ENCODE data around the gene SERINC5.
"Not testable (repeated sequence)": the region's sequence is repeated elsewhere in the genome, so short reads cannot be mapped to it uniquely, and the experiment has no call there.

The SERINC5 gene

DNA sequence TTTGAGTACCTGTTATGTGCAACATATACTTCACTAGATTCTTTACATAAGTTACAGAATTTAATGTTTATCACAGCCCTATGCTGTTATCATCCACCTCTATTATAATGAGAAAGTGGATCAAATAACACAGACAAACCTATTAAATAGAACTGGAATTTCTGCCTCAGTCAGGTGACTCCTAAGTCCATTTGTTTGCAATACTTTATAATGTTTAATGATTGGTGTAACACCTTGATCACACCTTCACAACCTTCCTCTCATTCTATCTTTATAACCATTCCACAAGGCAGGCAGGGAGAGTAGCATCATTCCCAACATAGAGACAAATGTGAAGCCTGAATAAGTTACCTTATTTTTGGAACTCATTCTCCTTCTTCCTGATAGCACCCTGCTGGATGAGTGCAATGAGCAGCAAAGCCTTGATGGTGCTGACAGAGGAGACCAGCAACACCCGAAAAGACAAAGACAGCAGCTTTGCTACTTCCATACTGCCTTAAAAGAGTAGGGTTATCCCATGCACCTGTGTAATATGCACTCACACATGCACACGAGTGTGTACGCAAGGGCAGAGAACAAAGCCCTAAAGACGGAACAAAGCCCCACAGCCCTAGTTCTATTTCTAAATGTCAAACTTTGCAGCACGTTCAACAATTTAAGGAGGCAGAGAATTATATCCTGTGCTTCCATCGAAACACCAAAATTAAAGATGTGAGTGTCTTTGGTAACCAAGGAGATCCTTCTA lies 30.5 kb downstream of the SERINC5 start:
- no peak for DNase-seq

DNA sequence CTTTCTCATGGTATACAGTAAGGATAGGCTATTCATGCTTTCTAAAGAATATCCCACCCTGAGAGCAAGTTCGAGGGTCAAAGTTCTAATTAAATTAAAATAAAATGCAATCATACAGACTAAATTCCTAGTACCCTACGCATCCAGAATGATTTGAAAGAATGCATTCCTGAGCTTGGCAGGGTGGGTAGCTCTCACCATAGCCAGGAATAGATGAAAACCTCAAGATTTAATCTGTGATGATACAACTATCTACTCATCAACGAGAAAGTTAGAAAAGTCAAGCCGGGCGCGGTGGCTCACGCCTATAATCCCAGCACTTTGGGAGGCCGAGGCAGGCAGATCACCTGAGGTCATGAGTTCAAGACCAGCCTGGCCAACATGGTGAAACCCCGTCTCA lies 32.3 kb downstream of the SERINC5 start:
- DNase-seq = no peak

DNA sequence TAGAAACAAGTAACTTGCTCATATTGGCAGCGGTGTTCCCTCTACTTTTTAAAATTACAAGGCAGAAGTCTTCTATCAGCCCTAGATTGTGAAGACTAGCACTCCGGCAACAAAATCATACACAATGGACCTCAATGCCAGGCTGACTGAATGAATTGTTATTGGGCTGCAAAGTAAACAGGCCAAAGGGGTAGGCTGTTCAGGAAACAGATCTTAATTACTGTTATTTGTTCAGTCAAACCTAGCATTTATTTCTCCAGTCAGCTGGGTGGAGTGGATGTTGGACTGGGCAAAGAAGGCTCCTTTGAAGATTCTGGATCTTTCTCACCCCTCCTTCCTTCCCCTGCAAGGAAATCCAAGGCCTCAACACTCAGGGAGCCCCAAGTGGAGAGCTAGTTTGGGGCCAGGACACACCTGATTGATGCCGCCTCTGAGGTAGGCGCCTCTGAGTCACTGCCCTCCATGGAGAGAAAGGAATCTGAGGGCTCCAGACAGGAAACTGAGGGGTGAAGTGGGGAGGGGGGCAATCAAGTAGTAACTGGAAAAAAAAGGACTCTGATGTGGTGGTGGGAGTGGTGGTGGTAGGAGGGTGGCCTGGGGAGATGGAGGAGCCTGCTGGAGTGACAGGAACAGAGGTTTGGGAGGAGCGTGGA lies 35.5 kb downstream of the SERINC5 start:
- DNase-seq = peak; percentile 59

DNA sequence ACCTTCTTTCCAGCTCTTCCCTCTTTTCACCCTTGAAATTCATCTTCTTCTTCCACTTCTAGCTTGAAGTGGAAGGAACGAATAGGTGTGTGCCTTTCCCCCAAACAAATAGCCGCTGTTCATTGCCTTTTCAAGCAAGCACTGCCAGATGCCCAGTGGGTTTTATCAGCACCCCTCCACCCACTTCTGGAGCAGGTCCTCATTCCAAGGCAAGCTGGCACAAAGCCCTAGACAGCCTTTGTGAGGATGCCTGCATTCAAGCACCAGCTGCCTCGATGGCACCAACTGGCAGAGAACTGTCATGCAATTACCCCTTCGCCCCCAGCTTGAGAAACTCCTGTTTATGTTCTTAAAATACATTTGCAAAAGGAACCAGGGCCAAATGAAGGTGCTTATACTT lies 36.5 kb downstream of the SERINC5 start:
- DNase-seq = peak; percentile 54

DNA sequence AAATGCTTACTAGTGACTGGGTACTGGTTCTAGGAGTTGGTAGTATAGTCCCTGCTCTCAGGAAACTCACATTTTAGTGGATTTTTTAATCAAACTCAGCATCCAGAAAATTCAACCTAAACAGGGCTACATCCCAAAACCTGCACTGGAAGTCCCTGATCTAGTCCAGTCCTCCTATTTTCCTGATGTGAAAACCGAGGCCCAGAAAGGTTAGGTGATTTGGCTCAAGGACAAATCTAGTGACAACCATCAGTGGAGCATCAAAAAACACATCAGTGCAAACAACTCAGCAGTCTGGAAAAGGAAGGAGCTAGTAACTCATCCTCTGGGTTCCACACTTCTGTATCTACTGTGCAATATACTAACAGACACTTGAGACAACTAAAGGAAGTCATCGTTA lies 38.2 kb downstream of the SERINC5 start:
- DNase-seq = peak; percentile 62

DNA sequence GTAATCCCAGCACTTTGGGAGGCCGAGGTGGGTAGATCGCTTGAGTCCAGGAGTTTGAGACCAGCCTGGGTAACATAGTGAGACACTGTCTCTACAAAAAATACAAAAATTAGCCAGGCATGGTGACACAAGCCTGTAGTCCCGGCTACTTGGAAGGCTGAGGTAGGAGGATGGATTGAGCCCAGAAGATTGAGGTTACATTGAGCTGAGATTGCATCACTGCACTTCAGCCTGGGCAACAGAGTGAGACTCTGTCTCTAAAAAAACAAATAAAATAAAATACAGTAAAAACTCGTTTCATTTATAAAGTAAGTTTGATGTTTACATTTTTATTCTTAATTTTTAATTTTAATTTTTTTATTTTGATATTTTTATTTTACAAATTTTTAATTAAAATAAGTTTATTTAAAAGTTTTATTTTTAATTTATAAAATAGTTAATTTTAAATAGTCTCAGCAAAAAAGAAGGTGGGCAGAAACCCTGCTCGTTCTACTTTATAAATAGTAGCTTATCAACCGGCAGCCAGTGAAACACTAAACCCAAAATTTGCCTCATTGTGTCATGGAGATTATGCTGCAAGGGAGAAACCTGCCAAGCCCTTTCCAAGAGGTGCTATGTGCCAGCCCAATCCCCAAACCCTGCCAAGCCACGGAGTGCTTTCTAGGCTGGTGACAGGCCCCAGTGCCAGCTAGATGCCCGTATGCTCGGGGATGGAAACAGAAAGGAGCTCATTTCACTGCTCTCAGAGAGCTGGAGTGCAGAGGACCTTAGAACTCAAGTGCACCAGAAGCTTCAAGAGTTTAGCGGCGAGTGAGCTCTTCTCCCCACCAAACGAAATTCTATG lies 38.9 kb downstream of the SERINC5 start:
- peak; percentile 88 for DNase-seq

DNA sequence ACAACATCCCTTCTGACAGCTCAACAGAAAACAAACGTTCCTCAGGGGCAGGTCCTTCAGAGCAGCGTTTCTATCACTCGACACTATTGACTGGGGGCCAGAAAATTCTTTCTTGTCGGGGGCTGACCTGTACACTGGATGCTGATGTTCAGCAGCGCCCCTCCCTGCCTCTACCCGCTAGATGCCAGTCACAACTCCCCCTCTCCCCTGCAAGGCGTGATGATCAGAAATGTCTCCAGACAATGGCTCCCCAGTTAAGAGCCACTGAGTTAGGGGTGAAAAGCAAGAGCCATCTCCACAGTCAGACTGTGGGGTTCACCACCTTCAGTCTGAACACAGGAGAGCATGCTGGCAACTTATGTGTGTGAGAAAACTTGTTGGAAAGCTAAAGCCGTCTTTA lies 39.8 kb downstream of the SERINC5 start:
- no peak for DNase-seq

DNA sequence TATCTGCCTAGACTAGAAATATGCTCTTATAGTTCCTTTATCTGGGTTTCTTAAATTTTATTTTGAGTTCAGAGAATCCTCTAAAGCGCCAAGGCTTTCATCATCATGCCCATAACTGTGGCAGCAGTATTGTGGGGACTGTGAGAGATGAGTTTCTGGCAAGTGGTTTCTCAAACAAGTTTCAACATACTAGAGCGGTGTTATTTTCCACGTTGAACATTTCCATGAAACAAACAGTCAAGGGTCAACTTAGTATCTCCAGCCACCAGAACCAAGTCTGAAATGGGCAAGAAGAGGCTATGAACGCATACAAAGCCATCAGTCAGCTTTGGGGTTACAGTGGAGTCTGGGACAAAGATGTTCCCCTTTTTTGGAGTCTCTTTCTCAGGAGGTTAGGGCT lies 40.3 kb downstream of the SERINC5 start:
- DNase-seq = no peak

DNA sequence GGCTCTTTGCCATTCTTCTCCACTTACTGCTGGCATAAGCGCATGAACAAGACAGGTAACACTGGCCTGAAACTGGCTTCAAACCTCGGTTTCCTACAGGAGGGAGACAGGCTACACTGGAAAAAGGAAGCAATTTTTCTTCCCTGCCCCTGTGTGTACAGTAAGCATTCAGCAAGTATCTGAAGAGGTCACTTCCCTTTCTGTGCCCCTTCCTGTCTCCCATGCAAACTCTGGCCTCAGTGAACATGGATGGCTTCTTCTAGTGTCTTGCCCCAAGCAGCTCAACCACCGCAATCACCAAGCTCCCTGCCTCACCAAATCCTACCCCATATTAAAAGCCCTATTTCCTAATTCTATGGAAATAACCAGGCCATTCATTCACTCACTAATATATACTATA lies 42.4 kb downstream of the SERINC5 start:
- no peak for DNase-seq

DNA sequence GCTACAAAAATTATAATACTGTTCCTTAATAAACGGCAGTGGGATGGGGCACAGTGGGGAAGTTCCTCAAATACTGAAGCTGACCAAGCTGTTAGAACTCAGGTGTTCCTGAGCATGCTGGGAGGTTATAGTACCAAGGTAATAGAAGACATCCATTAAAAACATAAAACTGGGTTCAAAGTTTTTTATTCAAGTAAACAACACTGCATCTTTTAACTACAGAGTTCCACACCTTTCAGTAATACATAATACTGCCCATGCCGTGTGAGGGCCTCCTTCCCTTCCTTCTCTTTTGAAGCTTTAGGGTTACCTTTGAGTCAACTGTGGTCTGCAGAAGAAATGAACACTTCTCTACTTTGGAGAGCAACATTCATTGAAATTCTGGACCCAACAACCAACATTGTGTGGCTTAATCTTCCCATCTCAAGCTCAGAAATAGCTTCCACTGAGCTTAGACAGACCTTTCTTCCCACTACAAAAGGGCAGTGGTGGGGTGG lies 43.6 kb downstream of the SERINC5 start:
- DNase-seq = no peak

DNA sequence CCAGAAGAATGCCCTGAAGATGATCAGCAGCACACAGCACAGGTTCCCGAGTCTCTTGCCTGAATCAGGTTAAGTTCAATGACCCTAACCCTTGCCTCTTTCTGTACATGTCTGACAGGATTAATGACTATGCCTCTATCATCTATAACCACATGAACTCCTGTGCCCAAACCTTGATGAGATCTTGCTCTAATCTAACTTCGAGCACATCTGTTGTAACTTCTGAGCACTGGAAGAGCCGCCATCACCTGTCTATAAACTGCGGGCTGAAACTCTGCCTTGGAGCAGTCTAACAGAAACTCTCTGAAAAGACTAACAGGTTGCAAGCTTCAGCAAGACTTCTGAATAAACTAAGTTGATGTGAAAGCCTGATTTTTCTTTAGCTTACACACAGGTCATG lies 44.5 kb downstream of the SERINC5 start:
- no peak for DNase-seq

DNA sequence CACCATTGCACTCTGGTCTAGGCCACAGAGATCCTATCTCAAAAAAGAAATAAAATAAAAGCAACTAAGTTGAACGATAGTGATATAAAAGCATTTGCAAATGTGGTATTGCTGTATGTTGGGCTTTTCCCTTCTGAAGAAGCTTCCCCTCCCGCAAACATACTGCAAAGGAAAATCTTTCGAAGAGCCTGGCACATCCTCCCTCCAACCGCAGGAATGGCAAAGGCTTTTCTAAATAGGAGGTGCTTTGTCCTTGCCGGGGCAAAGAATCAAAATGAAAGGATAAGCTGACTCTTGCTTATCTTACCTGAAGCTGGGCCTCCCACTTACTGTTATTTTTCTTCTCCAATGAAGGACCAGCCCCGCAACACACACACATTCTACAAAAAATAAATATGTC lies 45.8 kb downstream of the SERINC5 start:
- DNase-seq = no peak

DNA sequence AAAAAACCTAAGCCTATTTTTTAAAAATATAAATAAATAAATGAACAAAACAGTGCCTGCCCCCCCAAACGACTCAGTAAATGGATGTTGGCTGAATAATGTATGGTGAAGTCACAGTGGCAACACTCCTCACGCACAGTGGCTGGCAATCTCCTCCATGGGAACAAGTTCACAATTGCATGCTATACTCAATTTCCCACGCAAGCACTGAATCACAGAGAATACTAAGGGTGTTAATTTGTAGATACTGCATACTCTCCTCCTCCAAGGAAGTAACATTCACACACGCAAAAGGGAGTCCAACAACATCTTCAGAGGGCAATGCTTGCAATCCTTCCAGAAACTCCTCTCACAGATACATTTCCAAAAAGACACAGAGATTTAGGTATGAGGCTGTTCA lies 47.5 kb downstream of the SERINC5 start:
- DNase-seq = no peak

DNA sequence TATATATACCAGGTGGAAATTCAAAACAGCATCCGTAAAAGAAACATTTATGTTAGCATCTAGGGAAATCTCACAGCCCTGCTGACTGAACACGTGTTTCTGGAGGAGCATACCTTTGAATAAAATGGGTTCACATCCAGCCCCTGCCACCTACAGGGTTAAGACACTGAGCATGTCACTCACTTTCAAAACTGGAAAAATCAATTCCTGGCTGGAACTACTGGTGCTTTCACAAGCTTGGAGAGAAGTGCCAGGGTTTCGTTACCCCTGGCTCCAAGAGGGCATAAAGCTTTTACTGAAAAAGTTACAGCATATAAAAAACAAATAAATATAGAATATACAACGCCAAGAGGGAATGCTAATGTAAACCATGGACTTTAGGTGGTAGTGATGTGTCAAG lies 48.0 kb downstream of the SERINC5 start:
- no peak for DNase-seq

DNA sequence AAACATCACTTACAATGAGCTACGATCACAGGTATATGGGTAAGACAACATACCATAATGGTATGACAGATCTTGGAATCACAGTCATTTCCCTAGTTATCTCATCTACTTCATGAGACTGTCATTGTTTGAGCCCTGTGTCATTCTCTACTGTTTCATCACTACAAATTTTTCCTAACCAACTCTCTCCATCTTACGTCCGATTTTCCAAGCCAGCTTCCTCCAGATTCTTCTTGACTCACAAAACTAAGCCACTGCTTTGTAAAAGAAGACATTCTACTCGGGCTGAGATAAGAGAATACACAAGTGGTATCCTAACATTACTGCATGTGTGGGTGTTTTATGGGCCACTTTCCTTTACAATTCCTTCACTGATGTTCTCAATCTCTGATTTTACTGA lies 49.6 kb downstream of the SERINC5 start:
- DNase-seq = no peak

DNA sequence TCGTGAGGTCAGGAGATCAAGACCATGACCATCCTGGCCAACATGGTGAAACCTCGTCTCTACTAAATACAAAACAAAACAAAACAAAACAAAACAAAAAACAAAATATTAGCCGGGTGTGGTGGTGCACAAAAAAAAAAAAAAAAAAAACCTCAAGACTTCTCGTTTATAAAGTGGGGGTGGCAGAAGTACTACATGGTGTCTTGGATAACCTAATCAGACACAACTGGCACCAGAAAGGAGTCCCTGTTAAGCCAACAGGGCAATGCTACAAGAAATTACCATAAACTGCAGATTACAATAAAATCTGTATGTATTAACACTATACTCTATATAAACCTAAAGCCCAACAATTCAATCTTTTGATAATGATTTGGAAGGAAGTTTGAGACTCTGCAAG lies 50.0 kb downstream of the SERINC5 start:
- DNase-seq = no peak

DNA sequence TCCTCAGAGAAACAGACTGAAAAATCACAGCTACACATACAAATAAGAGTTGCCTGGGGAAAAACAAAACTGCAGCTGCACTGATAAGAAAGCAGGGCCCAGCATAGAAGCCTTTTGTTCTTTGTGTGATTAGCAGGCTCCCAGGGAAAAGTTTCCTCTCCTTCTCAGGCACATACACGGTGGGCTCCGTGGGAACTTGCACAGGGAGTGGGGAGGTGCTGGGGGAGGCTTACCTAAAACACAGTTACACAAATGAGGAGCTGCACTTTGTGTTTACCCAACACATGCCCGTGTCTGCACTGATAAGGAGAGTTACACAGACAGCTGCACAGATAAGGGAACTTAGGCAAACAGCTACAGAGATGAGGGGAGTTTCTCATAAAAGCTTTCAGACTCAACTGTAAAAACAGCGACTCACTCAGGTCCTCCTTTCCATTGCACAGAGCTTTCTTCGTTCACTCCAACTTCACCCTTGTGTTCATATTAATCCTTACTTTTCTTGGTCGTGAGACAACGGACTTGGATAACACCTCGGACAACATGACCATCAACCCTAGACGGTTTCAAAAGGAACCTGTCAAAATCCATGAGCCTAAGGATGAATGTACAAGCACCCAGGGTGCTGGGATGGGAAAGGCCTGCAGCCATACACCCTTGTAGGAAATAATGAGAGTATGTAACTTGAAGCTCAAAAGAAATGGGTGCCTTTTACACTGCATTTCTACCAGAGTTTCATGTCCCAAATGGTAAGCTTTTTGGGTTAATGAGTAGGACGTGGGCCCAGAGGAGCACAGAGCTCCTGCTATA lies 50.8 kb downstream of the SERINC5 start:
- DNase-seq = no peak

DNA sequence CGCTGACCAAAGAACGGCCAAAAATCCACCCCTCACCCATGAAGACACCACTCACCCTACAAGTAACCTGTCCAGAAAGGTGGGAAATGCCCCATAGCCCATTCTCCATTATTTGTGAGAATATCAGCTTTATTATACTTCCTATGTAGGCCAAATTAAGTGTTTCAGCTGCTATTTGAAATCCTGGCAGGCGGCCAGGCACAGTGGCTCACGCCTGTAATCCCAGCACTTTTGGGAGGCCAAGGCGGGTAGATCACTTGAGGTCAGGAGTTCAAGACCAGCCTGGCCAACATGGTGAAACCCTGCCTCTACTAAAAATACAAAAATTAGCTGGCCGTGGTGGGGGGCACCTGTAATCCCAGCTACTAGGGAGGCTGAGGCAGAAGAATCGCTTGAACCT lies 54.1 kb downstream of the SERINC5 start:
- DNase-seq = not testable (repeated sequence)

DNA sequence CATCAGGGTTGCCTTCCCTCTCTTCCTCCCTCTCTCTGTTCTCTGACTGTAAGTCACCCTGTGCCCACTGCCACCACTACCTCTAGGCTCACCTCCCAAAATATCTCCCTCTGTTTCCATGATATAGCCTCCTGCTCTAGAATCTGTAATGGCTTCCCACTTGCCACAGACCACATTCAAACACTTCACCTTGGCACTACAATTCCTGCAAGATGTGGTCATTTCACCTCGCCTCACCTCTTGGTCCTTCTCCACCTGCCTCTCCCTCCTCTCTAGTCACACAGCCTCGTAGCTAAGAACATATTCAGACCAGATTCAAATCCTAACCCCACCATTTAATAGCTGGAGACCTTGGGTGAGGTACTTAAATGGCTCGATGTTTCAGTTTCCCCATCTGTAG lies 56.9 kb downstream of the SERINC5 start:
- no peak for DNase-seq

DNA sequence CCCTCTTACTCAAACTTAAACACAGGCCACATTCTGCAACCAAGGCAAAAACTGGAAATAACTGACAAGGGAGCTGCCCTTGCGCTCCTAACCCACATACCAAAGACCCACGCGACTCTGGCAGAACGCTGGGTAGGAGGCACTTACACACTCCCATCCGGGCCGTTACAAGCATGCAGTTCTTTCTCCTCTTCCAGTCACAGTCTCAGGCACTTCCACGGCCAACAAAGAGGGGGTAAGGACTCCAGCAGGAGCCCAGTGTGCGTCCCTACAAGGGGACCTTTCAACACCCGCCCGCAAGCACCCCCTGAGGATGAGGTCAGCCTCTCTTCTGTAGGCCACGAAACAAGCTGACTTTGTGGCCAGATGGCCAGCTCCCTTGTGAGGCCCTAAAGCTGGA lies 57.4 kb downstream of the SERINC5 start:
- no peak for DNase-seq

DNA sequence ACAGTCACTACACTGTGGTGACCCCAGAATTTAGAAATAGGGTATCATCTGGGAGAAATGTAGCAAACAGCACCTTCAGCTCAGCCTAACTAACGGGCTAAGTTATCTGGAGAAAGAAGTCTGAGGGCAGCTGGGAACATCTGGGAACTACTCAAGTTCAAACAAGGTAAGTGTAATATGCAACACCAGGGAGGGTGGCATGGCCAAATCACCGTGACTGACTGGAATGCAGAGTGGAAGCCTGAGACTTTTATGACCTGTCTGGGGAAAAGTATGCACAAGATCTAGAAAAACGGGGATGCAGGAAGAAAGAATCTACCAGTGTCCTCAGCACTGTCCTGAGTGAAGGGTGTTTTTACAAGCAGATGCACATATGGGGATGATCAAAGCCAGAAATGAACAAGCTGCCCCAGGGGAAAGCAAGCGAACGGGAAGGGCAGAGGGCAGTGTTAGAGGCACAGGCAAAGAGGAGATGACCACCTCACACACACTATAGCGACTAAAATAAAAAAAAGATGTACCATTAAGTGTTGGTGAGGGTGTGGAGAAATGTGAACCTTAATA lies 59.9 kb downstream of the SERINC5 start:
- no peak for DNase-seq

DNA sequence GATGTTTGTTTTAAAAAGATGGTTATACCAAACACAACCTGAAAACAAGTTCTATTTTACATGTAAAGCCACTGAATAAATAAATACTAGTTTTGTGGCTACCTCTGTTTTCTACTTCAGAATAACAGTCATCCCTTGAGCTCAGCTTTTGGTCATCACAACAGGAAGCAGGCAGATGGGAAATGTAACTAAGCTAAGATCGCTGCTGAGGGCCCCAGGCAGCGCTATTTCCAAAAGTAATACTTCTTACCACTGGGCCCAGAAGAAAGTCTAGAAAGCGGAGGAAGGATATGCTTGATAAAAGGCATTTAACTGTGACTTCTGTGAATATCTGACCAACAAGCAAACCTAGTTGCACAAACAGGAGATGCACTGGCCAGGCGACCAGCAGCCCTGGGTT lies 61.4 kb downstream of the SERINC5 start:
- DNase-seq = no peak

DNA sequence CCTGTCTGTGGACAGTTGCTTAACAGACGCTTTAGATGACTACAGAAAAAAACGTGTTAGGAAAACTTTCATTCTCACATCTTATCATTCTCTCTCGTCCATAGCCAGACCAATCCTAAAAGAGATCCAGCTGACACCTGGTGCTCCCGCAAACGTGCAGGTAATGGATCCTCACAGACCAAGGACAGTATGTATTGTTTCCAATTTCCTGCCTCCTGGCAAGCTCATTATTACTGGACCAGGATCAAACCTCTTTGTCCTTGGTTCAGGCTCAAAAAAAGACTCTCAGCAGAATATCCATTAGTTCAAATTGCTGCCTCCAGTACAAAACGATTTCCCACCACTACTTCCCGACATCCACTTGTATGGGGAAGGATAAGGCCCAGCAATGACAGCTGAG lies 62.4 kb downstream of the SERINC5 start:
- DNase-seq = no peak

Measured in DMS79 treated with DMSO at 0.1 percent for 48 hours (cell line).